ENCODE measurements around the gene RIMKLA.

Gene RIMKLA

GRCh38 chr1:42430286-42431135 is 49.9 kb downstream of the RIMKLA start:
- no peak for DNase-seq (ENCODE audit: low read depth)

DNA sequence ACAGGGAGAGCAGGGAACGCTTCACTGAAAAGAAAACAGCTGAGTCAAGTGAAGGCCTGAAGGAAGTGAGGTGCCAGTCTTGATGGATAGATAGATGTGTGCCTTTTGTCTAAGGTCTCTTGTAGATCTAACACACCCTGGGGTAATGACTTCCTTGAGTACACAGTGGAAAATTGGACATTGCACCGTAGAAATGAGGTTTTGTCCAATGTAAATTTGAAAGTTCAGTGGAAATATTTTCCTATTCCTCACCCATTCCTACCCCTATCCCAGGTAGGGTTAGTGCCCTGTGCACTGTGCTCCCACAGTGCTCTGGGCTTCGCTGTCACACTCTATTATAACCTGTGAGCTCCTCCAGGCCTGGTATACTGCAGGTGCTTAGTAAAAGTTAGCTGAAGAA is 50.9 kb downstream of the RIMKLA start:
- no peak for DNase-seq (ENCODE audit: low read depth)

GRCh38 chr1:42432714-42433113 is 52.1 kb downstream of the RIMKLA start:
- no peak for DNase-seq (ENCODE audit: low read depth)

DNA sequence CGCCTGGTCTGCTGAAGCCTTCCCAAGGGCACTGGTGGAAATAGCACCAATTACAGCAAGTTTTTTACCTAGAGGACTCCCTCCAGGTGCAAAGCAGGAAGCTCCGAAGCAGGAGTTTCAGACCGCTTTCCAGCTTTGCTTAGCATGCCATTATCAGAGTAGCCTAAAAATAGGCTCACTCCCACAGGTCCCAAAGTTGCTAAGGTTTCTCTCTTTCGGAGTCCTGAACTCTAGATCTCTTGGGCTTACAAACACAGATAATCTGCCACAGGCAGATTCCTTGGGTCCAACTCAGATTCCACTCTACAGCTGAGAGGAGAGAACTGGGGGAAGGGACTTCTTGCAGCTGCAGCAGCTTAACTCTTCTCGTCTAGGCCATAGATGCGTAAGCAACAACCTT is 52.8 kb downstream of the RIMKLA start:
- no peak for DNase-seq (ENCODE audit: low read depth)

DNA sequence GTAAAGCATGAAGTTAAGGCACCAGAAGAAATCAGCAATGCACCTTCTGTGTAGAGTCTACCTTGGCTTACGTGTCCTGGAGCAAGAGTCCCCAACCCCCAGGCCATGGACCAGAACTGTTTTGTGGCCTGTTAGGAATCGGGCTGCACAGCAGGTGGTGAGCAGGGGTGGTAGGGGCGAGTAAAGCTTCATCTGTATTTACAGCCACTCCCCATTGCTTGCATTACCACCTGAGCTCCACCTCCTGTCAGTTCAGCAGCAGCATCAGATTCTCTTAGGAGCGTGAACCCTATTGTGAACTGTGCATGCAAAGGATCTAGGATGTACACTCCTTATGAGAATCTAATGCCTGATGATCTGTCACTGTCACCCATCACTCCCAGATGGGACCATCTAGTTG is 53.7 kb downstream of the RIMKLA start:
- no peak for DNase-seq (ENCODE audit: low read depth)

DNA sequence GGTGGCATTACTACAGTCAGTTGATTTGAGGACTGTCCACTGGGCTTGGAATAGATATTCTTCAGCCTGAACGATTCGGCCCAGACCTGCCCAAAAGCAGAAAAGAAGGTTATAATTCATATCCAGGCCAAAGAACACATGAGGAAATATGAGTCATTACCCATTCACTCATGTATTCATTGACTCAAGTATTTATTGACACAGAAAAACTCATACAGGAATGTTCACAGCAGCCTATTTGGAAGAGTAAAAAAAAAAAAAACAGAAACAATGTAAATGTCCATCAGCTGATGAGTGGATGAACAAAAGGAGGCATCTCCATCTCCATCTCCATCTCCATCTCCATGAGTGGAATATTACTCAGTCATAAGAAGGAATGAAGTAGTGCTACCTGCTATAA is 59.3 kb downstream of the RIMKLA start:
- DNase-seq (ENCODE audit: low read depth) = peak; percentile 30

- DNase-seq (ENCODE audit: low read depth) = no peak
Measured at GRCh38 chr1:42442662-42443061, 62.1 kb downstream of the RIMKLA start.

GRCh38 chr1:42449256-42449655 is 68.7 kb downstream of the RIMKLA start:
- DNase-seq (ENCODE audit: low read depth) = no peak

- DNase-seq (ENCODE audit: low read depth) = no peak
Measured at GRCh38 chr1:42450061-42450460, 69.5 kb downstream of the RIMKLA start.

- DNase-seq (ENCODE audit: low read depth) = no peak
Measured at GRCh38 chr1:42453386-42453785, 72.8 kb downstream of the RIMKLA start.

- DNase-seq (ENCODE audit: low read depth) = no peak
Measured at GRCh38 chr1:42454403-42454802, 73.8 kb downstream of the RIMKLA start.

- DNase-seq (ENCODE audit: low read depth) = peak; percentile 47
Measured at GRCh38 chr1:42456010-42456753, 75.6 kb downstream of the RIMKLA start, which contains the start of the genes PPCS and ZMYND12. Gene PPCS, plus strand, starts transcription at chr1:42456543. Its CDS starts 23 bp downstream, at chr1:42456566. Gene ZMYND12, minus strand, starts transcription at chr1:42456022. Its CDS starts 25 bp downstream, at chr1:42455997.

DNA sequence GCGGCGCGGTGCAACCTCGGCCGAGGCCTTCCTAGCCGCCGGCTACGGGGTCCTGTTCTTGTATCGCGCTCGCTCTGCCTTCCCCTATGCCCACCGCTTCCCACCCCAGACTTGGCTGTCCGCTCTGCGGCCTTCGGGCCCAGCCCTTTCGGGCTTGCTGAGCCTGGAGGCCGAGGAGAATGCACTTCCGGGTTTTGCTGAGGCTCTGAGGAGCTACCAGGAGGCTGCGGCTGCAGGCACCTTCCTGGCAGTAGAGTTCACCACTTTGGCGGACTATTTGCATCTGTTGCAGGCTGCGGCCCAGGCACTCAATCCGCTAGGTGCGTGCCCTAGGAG is 76.1 kb downstream of the RIMKLA start:
- DNase-seq (ENCODE audit: low read depth) = peak; percentile 9

- no peak for DNase-seq (ENCODE audit: low read depth)
Measured at GRCh38 chr1:42461196-42461595, 80.6 kb downstream of the RIMKLA start.

DNA sequence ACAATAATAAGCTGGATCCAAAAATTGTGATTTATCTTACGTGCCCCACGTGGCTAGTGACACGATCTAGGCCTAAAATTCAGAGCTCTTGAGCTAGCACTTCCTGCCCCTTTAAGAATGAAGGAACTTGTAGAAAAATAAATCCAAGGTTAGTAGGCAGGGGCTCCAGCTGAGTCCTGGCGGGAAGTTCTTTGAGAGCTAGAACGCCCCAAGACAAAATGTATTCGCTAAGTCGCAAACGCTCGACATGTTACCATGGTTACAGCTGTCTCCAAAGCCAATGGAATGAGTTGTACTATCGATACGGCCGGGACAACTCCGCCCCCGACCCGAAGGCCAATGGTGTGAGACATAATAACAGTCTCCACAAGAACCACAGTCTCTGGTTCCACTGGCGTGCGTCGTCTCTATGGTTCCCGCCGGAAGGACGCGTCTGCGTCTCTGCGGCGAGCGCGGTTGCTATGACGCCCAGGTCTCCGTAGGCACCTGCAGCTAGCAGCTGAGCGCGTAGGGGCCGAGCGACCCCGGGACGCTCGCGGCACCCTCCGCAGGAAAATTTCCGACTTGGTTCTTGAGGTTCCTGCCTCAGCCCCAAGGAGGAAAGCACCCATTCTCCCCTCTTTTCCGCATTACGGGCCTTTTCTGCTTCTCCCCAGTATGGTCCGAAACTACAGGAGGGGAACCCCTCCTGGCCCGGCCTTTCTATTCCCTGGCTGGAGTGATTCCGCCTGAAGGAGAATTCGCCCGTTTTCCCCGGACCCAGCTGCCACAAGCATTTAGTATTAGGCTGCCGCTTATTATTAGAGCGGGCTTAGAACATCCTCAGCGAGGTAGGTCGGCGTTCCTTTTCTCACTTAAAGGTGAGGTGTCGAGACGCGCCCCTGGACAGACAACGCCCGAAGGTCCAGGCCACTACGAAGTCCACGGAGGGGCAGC is 82.5 kb downstream of the RIMKLA start, which contains the start of gene CCDC30:
TSS of gene CCDC30 (plus strand) at position 459 of the 936 bp plus-strand sequence. CDS start 17,266 bp downstream, outside the sequence.
- peak; percentile 98 for DNase-seq (ENCODE audit: low read depth)

DNA sequence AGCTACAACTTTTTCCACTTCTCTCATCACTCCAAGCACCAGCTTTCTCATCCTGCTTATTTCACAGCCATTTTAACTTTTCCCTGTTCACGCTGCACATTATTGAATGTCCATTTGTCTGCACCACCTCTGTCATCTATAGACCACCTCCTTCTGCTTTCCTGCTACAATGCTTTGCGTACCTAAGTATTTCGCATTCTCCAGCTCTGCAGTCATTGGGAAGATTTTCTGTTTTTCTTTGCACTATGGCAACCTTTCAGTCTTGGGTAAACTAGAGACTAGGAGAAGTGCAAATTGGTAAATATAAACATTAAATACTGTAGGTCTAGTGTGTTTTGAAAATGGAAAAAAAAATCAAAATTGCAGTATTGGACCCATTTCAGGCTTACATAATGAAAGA is 83.3 kb downstream of the RIMKLA start:
- no peak for DNase-seq (ENCODE audit: low read depth)

- DNase-seq (ENCODE audit: low read depth) = no peak
Measured at GRCh38 chr1:42466030-42466429, 85.4 kb downstream of the RIMKLA start.

DNA sequence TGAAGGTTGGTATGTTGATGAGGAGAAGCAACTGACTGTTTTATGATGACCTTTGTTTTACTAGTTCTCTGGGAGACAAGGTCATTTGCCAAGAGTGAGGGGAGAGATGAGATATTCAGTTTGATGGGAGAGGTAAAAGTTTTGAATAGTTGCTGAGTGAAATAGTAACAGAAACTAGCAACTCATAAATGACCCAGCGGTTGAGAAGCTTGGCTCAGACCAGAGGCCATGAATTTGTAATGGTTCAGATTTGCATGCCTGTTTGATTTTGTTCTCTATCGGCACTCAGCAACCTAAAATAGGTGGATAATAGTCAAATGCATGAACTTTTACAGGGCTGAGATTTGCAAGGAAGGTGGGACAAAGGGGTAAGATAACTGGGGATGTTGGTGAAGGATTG is 89.1 kb downstream of the RIMKLA start:
- DNase-seq (ENCODE audit: low read depth) = no peak
